Adipose tissue (tissue), 3 donors: ENCODE data around the gene TAF1. TPM values are rescaled to one million over a fixed set of nuclear protein-coding genes. Genes with fewer than 3 reads are reported as not detected.
"Not testable (repeated sequence)": the region's sequence is repeated elsewhere in the genome, so short reads cannot be mapped to it uniquely, and the experiment has no call there.

Experiments
- H3K27ac ChIP-seq: one replicate; pipeline ENCODE4 v1.5.1; 2013; ENCODE audit warnings: low read depth, low read length
- WGBS, 3 donors: extraction: QIAGEN DNeasy Blood & Tissue Kit; methylation state at CpG; one replicate each; pipeline ENCODE4 v1.1.7; 2013; 5-methylcytosine and 5-hydroxymethylcytosine counted together
- polyA plus RNA-seq, 3 donors: library from polyadenylated mRNA; stranded (reverse); fragments of 200-250 nt; gene quantifications; one replicate each; pipeline ENCODE4 v1.2.3, GENCODE V29; 2013
- donor health status: healthy with polysubstance abuse.
- donor health status: Bipolar disorder and iron deficiency.
- donor health status: healthy.

TAF1 gene, protein sequence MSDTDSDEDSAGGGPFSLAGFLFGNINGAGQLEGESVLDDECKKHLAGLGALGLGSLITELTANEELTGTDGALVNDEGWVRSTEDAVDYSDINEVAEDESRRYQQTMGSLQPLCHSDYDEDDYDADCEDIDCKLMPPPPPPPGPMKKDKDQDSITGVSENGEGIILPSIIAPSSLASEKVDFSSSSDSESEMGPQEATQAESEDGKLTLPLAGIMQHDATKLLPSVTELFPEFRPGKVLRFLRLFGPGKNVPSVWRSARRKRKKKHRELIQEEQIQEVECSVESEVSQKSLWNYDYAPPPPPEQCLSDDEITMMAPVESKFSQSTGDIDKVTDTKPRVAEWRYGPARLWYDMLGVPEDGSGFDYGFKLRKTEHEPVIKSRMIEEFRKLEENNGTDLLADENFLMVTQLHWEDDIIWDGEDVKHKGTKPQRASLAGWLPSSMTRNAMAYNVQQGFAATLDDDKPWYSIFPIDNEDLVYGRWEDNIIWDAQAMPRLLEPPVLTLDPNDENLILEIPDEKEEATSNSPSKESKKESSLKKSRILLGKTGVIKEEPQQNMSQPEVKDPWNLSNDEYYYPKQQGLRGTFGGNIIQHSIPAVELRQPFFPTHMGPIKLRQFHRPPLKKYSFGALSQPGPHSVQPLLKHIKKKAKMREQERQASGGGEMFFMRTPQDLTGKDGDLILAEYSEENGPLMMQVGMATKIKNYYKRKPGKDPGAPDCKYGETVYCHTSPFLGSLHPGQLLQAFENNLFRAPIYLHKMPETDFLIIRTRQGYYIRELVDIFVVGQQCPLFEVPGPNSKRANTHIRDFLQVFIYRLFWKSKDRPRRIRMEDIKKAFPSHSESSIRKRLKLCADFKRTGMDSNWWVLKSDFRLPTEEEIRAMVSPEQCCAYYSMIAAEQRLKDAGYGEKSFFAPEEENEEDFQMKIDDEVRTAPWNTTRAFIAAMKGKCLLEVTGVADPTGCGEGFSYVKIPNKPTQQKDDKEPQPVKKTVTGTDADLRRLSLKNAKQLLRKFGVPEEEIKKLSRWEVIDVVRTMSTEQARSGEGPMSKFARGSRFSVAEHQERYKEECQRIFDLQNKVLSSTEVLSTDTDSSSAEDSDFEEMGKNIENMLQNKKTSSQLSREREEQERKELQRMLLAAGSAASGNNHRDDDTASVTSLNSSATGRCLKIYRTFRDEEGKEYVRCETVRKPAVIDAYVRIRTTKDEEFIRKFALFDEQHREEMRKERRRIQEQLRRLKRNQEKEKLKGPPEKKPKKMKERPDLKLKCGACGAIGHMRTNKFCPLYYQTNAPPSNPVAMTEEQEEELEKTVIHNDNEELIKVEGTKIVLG (N-terminal part only)
- polyA plus RNA-seq = 10 to 100 TPM; 10.4 to 20.8 (median 15.9) TPM

DNA sequence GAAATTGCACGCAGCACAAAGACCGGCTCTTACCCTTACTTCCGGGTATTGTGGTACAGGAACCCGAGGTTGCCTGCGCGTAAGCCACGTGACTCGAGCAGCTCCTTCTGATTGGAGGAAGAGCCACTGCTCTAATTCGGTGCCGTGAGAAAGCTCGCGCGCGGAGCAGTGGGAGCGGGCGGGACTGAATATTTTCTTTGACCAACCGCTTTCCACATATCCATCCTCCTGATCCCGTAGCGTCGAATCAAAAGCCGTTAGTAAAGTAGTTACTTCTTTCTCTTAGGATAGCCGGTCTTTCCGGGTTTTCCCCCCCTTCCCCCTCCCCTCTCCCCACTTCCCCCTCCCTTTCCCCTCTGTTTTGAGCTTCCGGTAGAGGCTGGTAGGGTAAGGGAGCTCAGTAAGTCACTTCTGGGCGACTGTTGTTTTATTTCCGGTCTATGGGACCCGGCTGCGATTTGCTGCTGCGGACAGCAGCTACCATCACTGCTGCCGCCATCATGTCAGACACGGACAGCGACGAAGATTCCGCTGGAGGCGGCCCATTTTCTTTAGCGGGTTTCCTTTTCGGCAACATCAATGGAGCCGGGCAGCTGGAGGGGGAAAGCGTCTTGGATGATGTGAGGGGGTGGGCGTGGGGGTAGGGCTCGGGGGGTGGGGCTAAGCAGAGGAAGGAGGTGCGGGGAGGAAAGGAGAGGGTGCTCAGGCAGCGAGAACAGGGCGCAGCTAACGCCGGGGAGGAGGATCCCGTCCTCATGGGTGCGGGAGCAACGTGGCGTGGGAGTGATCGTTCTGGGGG is at the start of gene TAF1:
Gene TAF1 (plus strand): TSS at position 483 of the 799 bp plus-strand sequence. CDS start 18 bp downstream, at position 501.
- peak within 1 kb of the TSS; percentile 80 for H3K27ac ChIP-seq
- WGBS, 3 donors = 0 to 31% (median 1%) methylated on average over 41 to 51 of the region's 51 CpGs

- H3K27ac ChIP-seq = not testable (repeated sequence)
Observed at GRCh38 chrX:71316959-71317358, 49.2 kb upstream of the TAF1 start.

GRCh38 chrX:71320126-71320525 is 46.0 kb upstream of the TAF1 start:
- H3K27ac ChIP-seq = no peak overlapping the region
- 77 to 100% (median 94%) methylated on average over 1 of the region's 1 CpG for WGBS, 3 donors

More at GRCh38 chrX:71316959-71317358, 49.2 kb upstream of the TAF1 start:
- WGBS, 3 donors = no CpG with 5 or more reads among the region's 1 CpG

DNA sequence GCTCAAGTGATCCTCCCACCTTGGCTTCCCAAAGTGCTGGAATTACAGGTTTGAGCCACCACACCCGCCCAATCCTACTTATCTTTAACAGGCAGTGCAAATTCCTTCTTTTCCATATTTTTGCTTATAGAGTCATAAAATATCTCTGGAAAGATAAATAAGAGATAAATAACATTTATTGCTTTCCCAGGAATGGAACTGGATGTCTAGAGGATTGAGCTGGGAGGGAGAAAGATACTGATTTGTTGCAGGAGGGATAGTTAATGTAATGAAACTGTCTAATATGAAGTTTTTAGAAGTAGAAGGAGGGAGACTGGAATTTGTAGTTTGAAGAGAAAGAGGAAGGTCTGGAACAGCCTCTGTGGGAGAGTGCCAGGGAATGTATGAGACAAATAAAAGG is 44.4 kb upstream of the TAF1 start:
- WGBS, 3 donors = 78 to 100% (median 81%) methylated on average over 1 of the region's 1 CpG

DNA sequence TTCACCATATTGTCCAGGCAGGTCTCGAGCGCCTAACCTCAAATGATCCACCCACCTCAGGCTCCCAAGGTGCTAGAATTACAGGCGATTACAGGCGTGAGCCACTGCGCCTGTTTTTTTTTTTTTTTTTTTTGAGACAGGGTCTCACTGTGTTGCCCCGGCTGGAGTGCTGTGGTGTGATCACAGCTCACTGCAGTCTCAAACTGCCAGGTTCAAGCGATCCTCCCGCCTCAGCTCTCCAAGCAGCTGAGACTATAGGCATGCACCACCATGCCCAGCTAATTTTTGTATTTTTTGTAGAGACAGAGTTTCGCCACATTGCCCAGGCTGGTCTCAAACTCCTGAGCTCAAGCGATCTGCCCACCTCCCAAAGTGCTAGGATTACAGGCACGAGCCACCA is 41.7 kb upstream of the TAF1 start:
- WGBS, 3 donors = 92 to 100% (median 93%) methylated on average over 10 to 11 of the region's 11 CpGs

More for the DNA sequence above, 44.4 kb upstream of the TAF1 start:
- H3K27ac ChIP-seq = no peak overlapping the region

GRCh38 chrX:71326394-71326793 is 39.8 kb upstream of the TAF1 start:
- 86 to 95% (median 95%) methylated on average over 3 of the region's 3 CpGs for WGBS, 3 donors

More for the DNA sequence above, 41.7 kb upstream of the TAF1 start:
- not testable (repeated sequence) for H3K27ac ChIP-seq

GRCh38 chrX:71349151-71349665 is 16.9 kb upstream of the TAF1 start:
- H3K27ac ChIP-seq = not testable (repeated sequence)
- 51 to 75% (median 58%) methylated on average over 2 of the region's 5 CpGs for WGBS, 3 donors

More at GRCh38 chrX:71326394-71326793, 39.8 kb upstream of the TAF1 start:
- no peak overlapping the region for H3K27ac ChIP-seq

DNA sequence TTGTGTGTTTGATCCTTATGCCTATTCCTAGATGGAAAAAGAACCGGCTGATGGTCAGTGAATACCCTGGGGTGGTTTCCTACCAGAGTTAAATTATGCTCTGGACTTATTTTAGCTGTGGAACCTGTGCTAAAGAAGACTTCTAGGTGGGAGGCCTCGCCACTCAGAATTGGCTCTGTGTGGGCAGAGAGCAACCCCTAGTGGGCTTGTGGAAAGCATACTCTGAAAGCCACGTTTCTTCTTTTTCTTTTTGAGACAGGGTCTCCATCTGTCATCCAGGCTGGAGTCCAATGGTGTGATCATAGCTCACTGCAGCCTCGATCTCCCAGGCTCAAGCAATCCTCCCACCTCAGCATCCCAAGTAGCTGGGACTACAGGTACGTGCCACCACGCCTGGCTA is 16.3 kb upstream of the TAF1 start:
- not testable (repeated sequence) for H3K27ac ChIP-seq
- WGBS, 3 donors = 31 to 49% methylated on average over 2 of the region's 6 CpGs; no CpG with 5 or more reads in 1 of the 3 donors

GRCh38 chrX:71352439-71352838 is 13.7 kb upstream of the TAF1 start:
- WGBS, 3 donors = 74 to 85% (median 84%) methylated on average over 5 of the region's 5 CpGs

DNA sequence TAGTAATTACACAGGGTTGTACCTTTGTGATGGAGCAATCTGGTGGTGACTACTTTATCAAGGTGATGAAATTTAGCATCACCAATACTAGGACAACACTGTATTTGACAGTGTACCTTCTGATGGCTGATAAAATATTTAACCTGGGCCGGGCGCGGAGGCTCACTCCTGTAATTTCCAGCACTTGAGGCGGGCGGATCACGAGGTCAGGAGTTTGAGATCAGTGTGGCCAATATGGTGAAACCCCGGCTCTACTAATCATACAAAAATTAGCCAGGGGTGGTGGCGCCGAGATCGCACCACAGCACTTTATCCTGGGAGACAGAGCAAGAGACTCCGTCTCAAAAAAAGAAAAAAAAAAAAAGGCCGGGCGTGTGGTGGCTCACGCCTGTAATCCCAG is 1.9 kb upstream of the TAF1 start:
- WGBS, 3 donors = 90 to 97% (median 96%) methylated on average over 9 to 14 of the region's 14 CpGs
- no peak overlapping the region for H3K27ac ChIP-seq

More at GRCh38 chrX:71352439-71352838, 13.7 kb upstream of the TAF1 start:
- not testable (repeated sequence) for H3K27ac ChIP-seq

DNA sequence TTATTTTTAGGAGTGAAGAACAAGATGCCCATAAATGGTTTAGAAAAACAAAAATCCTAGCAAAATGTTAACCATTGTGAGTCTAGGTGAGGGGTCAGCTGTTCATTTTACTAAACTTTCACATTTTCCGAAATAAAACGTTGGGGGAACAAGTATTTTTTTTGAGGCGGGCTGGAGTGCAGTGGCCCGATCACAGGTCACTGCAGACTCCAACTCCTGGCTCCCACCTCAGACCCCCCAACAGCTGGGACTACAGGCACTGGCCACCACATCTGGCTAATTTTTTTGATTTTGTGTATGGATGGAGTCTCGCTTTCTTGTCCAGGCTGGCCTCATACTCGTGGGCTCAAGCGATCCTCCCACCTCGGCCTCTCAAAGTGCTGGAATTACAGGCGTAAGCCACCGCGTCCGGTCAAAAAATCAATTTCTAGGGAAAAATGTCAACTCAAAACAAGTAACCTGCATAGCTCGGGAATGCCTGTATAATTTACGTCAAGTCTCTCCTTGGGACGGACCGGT is 742 bp upstream of the TAF1 start:
- 4 to 29% (median 6%) methylated on average over 13 to 16 of the region's 16 CpGs for WGBS, 3 donors

GRCh38 chrX:71366674-71367256 is 608 bp downstream of the TAF1 start:
- 0 to 41% (median 1%) methylated on average over 29 to 36 of the region's 36 CpGs for WGBS, 3 donors
- peak overlapping the region; percentile 80 for H3K27ac ChIP-seq

More for the DNA sequence above, 742 bp upstream of the TAF1 start:
- H3K27ac ChIP-seq = peak overlapping the region; percentile 75

DNA sequence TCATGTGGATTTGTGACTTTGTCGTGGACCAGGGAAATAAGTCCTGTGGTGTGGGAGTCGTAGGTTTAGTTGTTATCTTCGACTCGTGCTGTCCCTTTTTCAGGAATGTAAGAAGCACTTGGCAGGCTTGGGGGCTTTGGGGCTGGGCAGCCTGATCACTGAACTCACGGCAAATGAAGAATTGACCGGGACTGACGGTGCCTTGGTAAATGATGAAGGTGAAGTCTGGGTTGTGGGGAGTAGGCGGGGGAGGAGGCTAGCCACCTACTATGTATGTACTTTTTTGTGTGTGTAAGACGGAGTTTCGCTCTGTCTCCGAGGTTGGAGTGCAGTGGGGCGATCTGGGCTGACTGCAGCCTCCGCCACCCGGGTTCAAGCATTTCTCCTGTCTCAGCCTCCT is 1.2 kb downstream of the TAF1 start:
- H3K27ac ChIP-seq = no peak overlapping the region
- WGBS, 3 donors = 22 to 63% (median 25%) methylated on average over 14 of the region's 14 CpGs

GRCh38 chrX:71372388-71372787 is 6.2 kb downstream of the TAF1 start:
- no peak overlapping the region for H3K27ac ChIP-seq
- 85 to 89% (median 87%) methylated on average over 4 of the region's 4 CpGs for WGBS, 3 donors

DNA sequence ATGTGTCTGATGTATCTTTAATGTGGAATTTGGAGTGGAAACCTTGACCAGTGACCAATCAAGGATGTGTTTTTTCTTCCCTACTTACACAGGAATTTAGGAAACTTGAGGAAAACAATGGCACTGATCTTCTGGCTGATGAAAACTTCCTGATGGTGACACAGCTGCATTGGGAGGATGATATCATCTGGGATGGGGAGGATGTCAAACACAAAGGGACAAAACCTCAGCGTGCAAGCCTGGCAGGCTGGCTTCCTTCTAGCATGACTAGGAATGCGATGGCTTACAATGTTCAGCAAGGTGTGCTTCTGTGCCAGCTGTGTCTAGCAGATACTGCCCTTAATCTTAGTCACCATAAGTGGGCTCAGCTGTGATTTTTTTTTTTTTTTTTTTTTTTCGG is 12.6 kb downstream of the TAF1 start:
- H3K27ac ChIP-seq = no peak overlapping the region
- WGBS, 3 donors = 71 to 90% (median 83%) methylated on average over 2 to 3 of the region's 3 CpGs

- WGBS, 3 donors = 92 to 96% (median 95%) methylated on average over 4 of the region's 4 CpGs
- H3K27ac ChIP-seq = not testable (repeated sequence)
Observed at GRCh38 chrX:71391725-71392124, 25.6 kb downstream of the TAF1 start.

- no peak overlapping the region for H3K27ac ChIP-seq
- 91 to 93% (median 92%) methylated on average over 5 of the region's 5 CpGs for WGBS, 3 donors
Observed at GRCh38 chrX:71393919-71394318, 27.8 kb downstream of the TAF1 start.
